GM18951 (cell line): ENCODE measurements around the gene FKBP9.

Experiments used
- POLR2A ChIP-seq: IDR thresholded peaks from 4 replicates; pipeline ENCODE4 v1.6.1; 2011; ENCODE audit warnings: mild to moderate bottlenecking; ENCODE audit not compliant: insufficient read length, insufficient read depth; ENCODE audit errors: extremely low read depth
- in situ Hi-C: fragments of 300-500 bp; cut with MboI; formaldehyde crosslinking; loops from one replicate; pipeline ENCODE4 v1.12.0; 2022; ENCODE audit warnings: low sequenced_read_pairs, mixed read lengths, inconsistent platforms; ENCODE audit not compliant: unreplicated experiment

The FKBP9 gene

DNA sequence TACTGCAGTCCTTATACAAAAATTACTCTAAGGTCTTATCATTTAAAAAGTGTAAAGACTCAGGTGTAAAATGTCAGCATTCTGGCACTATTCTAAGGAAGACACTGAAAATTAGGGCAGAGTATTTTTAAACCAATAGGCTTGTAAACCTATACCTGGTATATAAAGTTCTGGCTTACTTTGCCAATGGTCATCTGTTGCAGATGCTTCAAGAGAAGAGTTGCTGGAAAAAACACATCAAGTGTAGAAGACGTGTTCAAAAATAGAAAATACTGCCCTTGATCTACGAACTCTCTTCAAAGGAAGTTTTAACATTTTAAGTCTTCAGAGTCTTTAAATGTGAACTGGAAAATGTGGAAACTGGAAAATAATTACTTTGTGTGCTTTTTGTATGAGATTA lies 81.4 kb downstream of the FKBP9 start:
- in situ Hi-C loops: no loop called here
- no peak for TF ChIP-seq POLR2A

DNA sequence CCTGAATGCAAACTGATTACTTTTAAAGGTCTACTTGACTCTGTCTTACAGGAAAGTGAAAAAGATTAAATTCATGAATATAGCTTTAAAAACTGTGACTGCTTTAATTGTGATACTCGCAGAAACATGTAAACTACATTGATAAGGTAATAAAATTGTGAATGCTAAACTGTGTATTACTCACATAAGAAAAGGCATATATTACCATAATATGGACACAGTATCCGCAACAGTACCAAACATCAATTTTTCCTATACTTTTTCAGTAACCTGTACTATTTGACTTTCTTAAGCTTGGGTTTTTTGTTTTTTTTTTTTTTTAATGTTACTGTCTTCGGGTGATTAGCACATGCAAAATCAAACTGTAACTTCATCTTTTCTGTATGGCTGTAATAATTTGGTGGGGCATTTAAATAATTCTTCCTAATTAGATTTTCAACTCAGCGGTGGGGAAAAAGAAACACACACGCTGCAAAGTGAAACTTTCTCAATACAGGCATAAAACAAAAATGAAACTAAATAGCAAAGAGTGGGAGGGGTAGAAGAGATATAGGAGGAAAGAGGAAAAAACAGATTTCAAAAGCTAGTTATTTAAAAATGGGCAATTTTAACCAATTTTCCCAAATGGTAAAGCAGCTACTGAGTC lies 82.1 kb downstream of the FKBP9 start:
- no peak for TF ChIP-seq POLR2A
- in situ Hi-C loops: no loop called here

DNA sequence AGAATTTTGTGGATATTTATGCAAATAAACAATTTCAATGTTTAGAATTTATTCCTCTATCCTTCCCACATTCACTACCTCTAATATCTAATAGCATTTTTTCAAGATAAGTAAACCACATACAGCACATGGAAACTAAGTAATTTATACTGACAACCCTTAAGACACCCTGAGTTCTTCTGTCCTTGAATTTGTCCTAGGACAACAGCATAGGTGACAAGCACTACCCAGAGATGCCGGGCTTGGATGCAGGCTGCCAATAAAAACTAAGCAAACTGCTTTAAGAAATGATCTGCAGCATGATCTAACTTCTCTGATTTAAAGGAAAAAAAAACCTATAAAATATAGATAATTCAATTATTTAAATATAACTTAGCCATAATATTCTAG lies 82.7 kb downstream of the FKBP9 start:
- TF ChIP-seq POLR2A: no peak
- in situ Hi-C loops: no loop called here

DNA sequence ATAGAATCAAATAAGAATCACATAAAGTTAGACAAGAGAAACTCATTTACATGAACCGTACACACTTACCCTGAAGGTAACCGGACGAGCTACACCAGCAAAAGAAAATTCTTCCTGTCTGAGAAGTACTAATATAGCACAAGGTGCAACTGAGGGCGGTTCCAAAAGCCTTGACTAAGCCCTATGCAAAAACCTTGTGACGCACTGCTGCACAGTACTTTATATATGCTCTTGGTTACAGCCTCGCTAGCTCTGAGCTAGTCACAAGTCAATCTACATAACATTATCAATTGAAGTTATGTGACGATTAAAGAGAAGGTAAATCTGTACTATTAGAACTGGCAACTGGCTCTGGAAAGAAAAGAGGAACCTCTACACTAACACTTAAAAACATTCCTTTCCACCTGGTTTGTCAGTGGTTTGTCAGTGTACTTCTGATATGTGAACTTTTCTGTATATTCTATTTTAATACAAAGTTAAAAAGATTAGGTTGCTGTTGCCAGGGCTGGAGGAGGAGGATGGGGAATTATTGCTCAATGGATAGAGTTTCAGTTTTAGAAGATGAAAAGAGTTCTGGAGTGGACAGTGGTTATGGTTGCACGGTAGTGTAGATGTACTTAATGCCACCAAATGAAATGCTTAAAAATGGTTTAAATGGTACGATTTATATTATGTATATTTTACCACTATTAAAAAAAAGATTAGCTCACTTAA lies 83.7 kb downstream of the FKBP9 start:
- TF ChIP-seq POLR2A: peak; percentile 82
- in situ Hi-C loops: no loop called here

DNA sequence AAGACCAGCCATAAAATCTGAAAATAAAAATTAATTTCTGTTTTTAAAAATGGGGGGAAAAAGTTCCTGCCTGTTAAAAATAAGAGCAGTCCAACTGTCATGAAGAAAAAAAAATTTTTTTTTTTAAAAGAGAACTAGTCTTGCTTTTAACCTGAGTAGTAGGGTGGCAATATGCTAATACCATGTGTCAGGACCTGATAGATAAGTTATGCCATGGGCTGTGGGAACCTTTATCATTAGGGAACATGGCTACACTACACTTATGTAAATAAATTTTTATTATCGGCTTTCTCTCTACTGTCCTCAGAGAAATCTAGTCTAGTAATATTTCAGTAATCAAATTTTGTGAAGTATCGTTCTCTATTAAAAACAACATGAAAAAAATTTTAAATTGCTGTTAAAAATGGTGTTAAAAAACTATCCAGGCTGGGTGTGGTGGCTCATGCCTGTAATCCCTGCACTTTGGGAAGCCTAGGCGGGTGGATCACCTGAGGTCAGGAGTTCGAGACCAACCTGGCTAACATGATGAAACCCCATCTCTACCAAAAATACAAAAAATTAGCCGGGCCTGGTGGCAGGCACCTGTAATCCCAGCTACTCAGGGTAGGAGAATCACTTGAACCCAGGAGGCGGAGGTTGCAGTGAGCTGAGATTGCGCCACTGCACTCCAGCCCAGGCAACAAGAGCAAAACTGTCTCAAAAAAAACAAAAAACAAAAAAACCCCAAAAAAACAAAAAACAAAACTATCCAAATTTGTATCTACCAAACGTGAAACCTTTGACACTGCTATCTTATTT lies 84.6 kb downstream of the FKBP9 start:
- TF ChIP-seq POLR2A: no peak
- in situ Hi-C loops: no loop called here

DNA sequence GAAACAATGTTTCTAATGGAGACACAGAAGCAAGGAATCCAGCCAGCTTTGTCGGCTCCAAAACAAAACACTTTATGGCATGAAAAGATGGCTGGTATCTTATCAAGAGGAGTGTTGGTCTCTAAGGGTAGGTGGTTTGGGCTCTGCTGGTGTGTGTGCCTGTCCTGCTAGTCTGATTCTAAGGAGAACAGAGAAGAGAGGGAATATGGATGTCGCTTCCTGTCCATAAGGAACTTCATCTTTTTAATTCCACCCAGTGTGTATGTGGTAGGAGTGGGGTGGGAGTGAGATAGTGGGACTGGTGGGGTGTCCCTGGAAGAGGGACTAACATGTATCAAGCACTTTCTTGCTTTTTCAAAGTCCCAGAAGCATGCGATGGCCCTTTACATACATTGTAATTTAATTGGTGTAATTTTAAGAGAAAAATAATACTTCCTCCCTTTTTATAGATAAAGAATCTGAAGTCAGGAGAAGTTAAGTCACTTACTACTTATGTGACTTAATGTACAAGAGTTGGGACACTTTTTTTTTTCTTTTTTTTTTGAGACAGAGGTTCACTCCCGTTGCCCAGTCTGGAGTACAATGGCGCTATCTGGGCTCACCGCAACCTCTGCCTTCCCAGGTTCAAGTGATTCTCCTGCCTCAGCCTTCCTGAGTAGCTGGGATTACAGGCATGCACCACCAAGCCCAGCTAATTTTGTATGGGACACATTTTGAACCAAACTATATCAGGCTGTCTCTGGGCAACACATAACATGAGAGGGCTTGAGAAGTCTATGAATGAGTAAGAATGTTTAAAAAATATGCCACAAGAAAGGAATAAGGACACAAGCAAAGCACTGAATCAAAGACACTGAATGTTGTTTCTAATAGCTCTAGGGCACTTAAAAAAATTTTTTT lies 86.5 kb downstream of the FKBP9 start:
- in situ Hi-C loops: no loop called here
- no peak for TF ChIP-seq POLR2A

DNA sequence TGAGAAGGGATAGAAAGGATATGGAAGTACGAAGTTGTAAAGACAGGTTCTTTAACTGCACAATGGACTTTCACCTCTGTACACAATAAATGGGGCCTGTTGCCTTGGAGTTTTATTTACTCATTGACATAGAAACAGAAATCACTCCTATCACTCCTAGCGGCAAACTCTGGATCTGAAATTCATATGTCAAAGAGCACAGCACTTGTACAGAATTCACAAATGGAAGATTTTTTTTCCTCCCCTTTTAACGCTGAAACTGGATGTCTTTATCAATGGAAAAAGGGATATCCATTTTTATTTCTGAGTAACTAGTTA lies 87.1 kb downstream of the FKBP9 start:
- TF ChIP-seq POLR2A: no peak
- in situ Hi-C loops: no loop called here

DNA sequence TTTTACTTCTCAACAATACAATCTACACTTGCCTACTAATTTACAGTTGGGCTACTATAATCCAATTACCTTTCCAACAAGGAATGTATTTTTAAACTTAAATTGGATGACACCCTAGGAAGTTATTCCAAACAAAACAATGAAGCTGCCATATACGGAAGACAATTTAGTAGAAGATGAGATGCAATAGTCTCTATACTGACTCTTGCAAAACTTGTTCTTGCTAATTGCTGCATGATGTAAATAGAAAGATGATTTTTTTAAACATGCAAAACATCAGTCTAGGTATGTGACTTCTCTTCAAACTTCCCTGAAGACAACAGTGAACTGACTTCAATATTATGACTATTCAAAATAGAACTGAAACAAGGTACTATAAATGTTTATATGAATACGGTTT lies 87.7 kb downstream of the FKBP9 start:
- in situ Hi-C loops: no loop called here

DNA sequence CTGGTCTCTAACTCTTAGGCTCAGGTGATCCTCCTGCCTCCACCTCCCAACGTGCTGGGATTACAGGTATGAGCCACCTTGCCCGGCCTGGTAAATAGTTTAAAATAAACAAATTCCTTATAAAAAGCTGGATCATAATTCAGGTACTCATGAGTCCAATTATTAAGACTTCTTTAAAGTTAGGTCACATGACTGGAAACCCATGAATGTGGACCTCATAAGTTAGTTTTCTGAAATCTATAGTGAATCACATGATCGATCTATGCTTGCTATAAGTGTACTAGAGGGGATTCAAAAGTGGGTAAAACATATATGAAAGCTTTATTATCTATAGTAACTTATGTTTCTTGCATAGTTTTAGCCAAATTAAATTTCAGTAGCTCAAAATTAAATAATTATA lies 91.0 kb downstream of the FKBP9 start:
- no peak for TF ChIP-seq POLR2A
- in situ Hi-C loops: no loop called here

More for the DNA sequence above, 87.7 kb downstream of the FKBP9 start:
- no peak for TF ChIP-seq POLR2A

DNA sequence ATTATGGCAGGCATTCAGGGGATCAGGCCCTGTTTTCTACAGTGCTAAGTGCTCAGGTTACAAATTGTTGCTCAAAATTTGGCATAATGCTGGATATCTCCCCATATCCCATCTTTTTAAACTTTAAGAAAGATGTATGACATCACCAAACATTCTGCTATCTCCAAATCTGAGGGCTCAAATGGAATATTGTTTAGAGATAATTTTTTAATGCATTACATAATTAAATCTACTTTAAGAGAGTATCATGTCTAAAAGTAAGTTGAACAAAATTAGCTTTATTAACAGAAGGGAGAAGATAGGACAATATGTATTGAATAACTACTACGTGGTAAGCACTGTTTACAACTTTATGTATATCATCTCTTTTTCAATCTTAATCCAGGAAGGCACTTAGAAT lies 91.5 kb downstream of the FKBP9 start:
- in situ Hi-C loops: no loop called here
- TF ChIP-seq POLR2A: no peak

DNA sequence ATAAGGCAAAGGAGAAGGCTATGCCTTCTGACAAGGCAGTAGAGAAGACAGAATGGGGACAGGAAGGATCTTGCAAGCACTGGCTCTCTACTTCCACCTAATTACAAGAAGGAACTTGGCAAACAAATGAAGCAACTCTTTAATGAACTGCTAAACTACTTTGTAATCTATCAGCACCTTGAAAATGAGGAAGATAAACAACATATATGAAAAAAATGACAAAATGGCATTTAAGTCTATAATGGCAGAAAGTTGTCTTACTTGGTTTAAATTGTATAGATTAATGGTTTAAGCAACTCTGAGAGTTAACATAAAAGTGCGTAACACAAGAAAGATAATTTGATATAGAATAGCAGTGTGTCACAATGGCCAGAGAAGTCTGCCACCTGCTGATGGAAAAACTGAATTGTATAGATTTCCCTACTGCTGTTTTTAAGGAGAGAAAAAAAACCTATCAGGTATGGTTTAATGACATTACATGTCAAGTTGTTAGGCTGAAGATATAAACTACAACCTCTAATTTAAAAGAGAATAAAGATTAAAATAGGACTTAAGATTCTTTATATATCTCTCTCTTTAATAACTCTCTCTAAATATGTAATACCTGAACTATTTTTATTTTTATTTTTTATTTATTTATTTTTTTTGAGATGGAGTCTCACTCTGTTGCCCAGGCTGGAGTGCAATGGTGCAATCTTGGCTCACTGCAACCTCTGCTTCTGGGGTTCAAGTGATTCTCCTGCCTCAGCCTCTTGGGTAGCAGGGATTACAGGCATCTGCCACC lies 93.5 kb downstream of the FKBP9 start:
- no peak for TF ChIP-seq POLR2A
- in situ Hi-C loops: no loop called here

DNA sequence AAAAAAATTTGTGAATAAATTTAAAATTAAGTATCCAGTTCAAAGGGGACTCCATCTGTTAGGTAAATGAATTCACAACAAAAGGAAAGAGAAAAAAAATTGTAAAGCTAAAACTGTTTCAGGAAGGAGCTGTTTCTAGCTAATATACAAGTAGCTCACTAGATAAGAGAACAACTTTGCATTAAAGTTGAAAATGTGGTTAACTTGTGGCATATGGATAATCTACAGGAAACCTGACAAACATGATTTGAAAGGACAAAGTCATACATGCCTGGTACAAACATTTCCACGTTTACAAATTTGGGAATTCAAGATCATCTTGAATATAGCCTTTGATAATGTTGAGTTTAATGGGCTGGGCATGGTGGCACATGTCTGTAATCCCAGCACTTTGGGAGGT lies 96.5 kb downstream of the FKBP9 start:
- in situ Hi-C loops: no loop called here
- TF ChIP-seq POLR2A: no peak
